GM19397 (cell line): Measurements from ENCODE around the gene ANGPT4.
"Not testable (repeated sequence)": the region's sequence is repeated elsewhere in the genome, so short reads cannot be mapped to it uniquely, and the experiment has no call there.

Experiments
- ATAC-seq: cut with Tn5 transposase; IDR thresholded peaks from one replicate; pipeline ENCODE4 v1.9.1; 2021; ENCODE audit warnings: mild to moderate bottlenecking, moderate library complexity; ENCODE audit not compliant: unreplicated experiment

The ANGPT4 gene

GRCh38 chr20:877814-878213, 38.3 kb downstream of the ANGPT4 start:
- no peak for ATAC-seq

GRCh38 chr20:875115-875514, 41.0 kb downstream of the ANGPT4 start:
- ATAC-seq, result no peak

- ATAC-seq, result no peak
Observed at GRCh38 chr20:873875-874607, 42.1 kb downstream of the ANGPT4 start.

- ATAC-seq, result no peak
Observed at GRCh38 chr20:872855-873520, 43.1 kb downstream of the ANGPT4 start.

GRCh38 chr20:871948-872347, 44.2 kb downstream of the ANGPT4 start:
- no peak for ATAC-seq

GRCh38 chr20:871436-871835, 44.7 kb downstream of the ANGPT4 start:
- ATAC-seq, result no peak

- ATAC-seq, result no peak
Observed at GRCh38 chr20:870758-871157, 45.4 kb downstream of the ANGPT4 start.

- no peak for ATAC-seq
Observed at GRCh38 chr20:869606-870005, 46.5 kb downstream of the ANGPT4 start.

GRCh38 chr20:868279-868678, 47.9 kb downstream of the ANGPT4 start:
- no peak for ATAC-seq

GRCh38 chr20:865440-865839, 50.7 kb downstream of the ANGPT4 start:
- no peak for ATAC-seq

GRCh38 chr20:860891-861290, 55.2 kb downstream of the ANGPT4 start:
- ATAC-seq, result no peak

- no peak for ATAC-seq
Observed at GRCh38 chr20:859751-860231, 56.3 kb downstream of the ANGPT4 start.

- ATAC-seq, result no peak
Observed at GRCh38 chr20:858011-858410, 58.1 kb downstream of the ANGPT4 start.

- ATAC-seq, result no peak
Observed at GRCh38 chr20:856361-856775, 59.8 kb downstream of the ANGPT4 start.

- no peak for ATAC-seq
Observed at GRCh38 chr20:855466-856360, 60.4 kb downstream of the ANGPT4 start.

GRCh38 chr20:854601-855000, 61.5 kb downstream of the ANGPT4 start:
- no peak for ATAC-seq

GRCh38 chr20:853406-853996, 62.6 kb downstream of the ANGPT4 start:
- ATAC-seq, result no peak

GRCh38 chr20:848731-849130, 67.4 kb downstream of the ANGPT4 start:
- not testable (repeated sequence) for ATAC-seq

- ATAC-seq, result no peak
Observed at GRCh38 chr20:848193-848592, 67.9 kb downstream of the ANGPT4 start.

GRCh38 chr20:846894-847278, 69.2 kb downstream of the ANGPT4 start:
- no peak for ATAC-seq
